Measurements from ENCODE around the gene OR6C75.
"Not testable (repeated sequence)": the region's sequence is repeated elsewhere in the genome, so short reads cannot be mapped to it uniquely, and the experiment has no call there.

OR6C75 gene

GRCh38 chr12:55372521-55372920 is 9.7 kb downstream of the OR6C75 start:
- no peak for TF ChIP-seq CTCF (IDR thresholded peaks at IDR 0.05; ENCODE audit: low read depth, low read length, missing control alignments)
- H3K4me3 ChIP-seq (ENCODE audit: low read depth, low read length) = no peak overlapping the region
- in situ Hi-C loops (cut with HindIII; ENCODE audit: low sequenced_read_pairs) = no loop called here
- DNase-seq (ENCODE audit: low read depth) = no peak

GRCh38 chr12:55385891-55386290 is 23.1 kb downstream of the OR6C75 start:
- no peak for DNase-seq (ENCODE audit: low read depth)
- in situ Hi-C loops (cut with HindIII; ENCODE audit: low sequenced_read_pairs) = no loop called here
- no peak for TF ChIP-seq CTCF (IDR thresholded peaks at IDR 0.05; ENCODE audit: low read depth, low read length, missing control alignments)
- H3K4me3 ChIP-seq (ENCODE audit: low read depth, low read length) = no peak overlapping the region

GRCh38 chr12:55392032-55392795 is 29.4 kb downstream of the OR6C75 start:
- DNase-seq (ENCODE audit: low read depth) = no peak
- in situ Hi-C loops (cut with HindIII; ENCODE audit: low sequenced_read_pairs) = no loop called here
- TF ChIP-seq CTCF (IDR thresholded peaks at IDR 0.05; ENCODE audit: low read depth, low read length, missing control alignments) = no peak
- H3K4me3 ChIP-seq (ENCODE audit: low read depth, low read length) = no peak overlapping the region

- in situ Hi-C loops (cut with HindIII; ENCODE audit: low sequenced_read_pairs) = no loop called here
- DNase-seq (ENCODE audit: low read depth) = no peak
- no peak overlapping the region for H3K4me3 ChIP-seq (ENCODE audit: low read depth, low read length)
- no peak for TF ChIP-seq CTCF (IDR thresholded peaks at IDR 0.05; ENCODE audit: low read depth, low read length, missing control alignments)
These were observed 33.6 kb downstream of the OR6C75 start for GRCh38 chr12:55396326-55396725.

GRCh38 chr12:55400229-55400628 is 37.5 kb downstream of the OR6C75 start, which contains the start of gene OR6C65:
Gene OR6C65, plus strand, starts transcription at chr12:55400529. Its CDS starts 0 bp downstream, at chr12:55400529.
- no peak within 1 kb of the TSS for H3K4me3 ChIP-seq (ENCODE audit: low read depth, low read length)
- DNase-seq (ENCODE audit: low read depth) = no peak
- no peak for TF ChIP-seq CTCF (IDR thresholded peaks at IDR 0.05; ENCODE audit: low read depth, low read length, missing control alignments)
- in situ Hi-C loops (cut with HindIII; ENCODE audit: low sequenced_read_pairs) = no loop called here

GRCh38 chr12:55407866-55408265 is 45.1 kb downstream of the OR6C75 start:
- no peak for TF ChIP-seq CTCF (IDR thresholded peaks at IDR 0.05; ENCODE audit: low read depth, low read length, missing control alignments)
- in situ Hi-C loops (cut with HindIII; ENCODE audit: low sequenced_read_pairs) = no loop called here
- DNase-seq (ENCODE audit: low read depth) = no peak
- H3K4me3 ChIP-seq (ENCODE audit: low read depth, low read length) = no peak overlapping the region

- DNase-seq (ENCODE audit: low read depth); H3K4me3 ChIP-seq (ENCODE audit: low read depth, low read length); in situ Hi-C loops (cut with HindIII; ENCODE audit: low sequenced_read_pairs): not testable (repeated sequence)
These were observed 46.4 kb downstream of the OR6C75 start for GRCh38 chr12:55409133-55409532.

- H3K4me3 ChIP-seq (ENCODE audit: low read depth, low read length); in situ Hi-C loops (cut with HindIII; ENCODE audit: low sequenced_read_pairs); DNase-seq (ENCODE audit: low read depth): not testable (repeated sequence)
These were observed 49.4 kb downstream of the OR6C75 start for GRCh38 chr12:55412138-55412537.

- DNase-seq (ENCODE audit: low read depth); in situ Hi-C loops (cut with HindIII; ENCODE audit: low sequenced_read_pairs); H3K4me3 ChIP-seq (ENCODE audit: low read depth, low read length): not testable (repeated sequence)
These were observed 51.0 kb downstream of the OR6C75 start for GRCh38 chr12:55413498-55414388.

GRCh38 chr12:55414396-55414823 is 51.6 kb downstream of the OR6C75 start:
- in situ Hi-C loops (cut with HindIII; ENCODE audit: low sequenced_read_pairs); H3K4me3 ChIP-seq (ENCODE audit: low read depth, low read length); DNase-seq (ENCODE audit: low read depth): not testable (repeated sequence)

All from astrocyte of the cerebellum (primary cell).